Mononuclear cell (primary cell): Measurements from ENCODE around the gene EPM2A. TPM values are rescaled to one million over a fixed set of nuclear protein-coding genes. Genes with fewer than 3 reads are reported as not detected.
"Not testable (repeated sequence)": the region's sequence is repeated elsewhere in the genome, so short reads cannot be mapped to it uniquely, and the experiment has no call there.

Source experiments
- H3K27me3 ChIP-seq: 2 replicates; pipeline ENCODE4 v1.6.0; 2011; ENCODE audit warnings: low read length, control low read depth; ENCODE audit not compliant: insufficient read depth
- H3K4me1 ChIP-seq: 2 replicates; pipeline ENCODE4 v1.5.1; 2011; ENCODE audit warnings: mild to moderate bottlenecking, low read length, control low read depth; ENCODE audit not compliant: insufficient read depth
- H3K4me3 ChIP-seq: 2 replicates; pipeline ENCODE4 v1.5.1; 2011; ENCODE audit warnings: mild to moderate bottlenecking, low read length, moderate library complexity
- H3K9me3 ChIP-seq: 2 replicates; pipeline ENCODE4 v1.5.1; 2011; ENCODE audit warnings: low read depth, mild to moderate bottlenecking, control low read depth, low read length
- total RNA-seq: library from RNA; depleted of rRNA; stranded (reverse); fragments of >200 nt; gene quantifications from one replicate; pipeline ENCODE4 v1.2.3, GENCODE V29; 2012

EPM2A gene
- total RNA-seq, 1 donor = 6.6 TPM

- no peaks in the 10 kb centered on the region for H3K27me3 ChIP-seq
- no peaks in the 10 kb centered on the region for H3K4me1 ChIP-seq
- peaks cover 11% of the 10 kb centered on the region for H3K9me3 ChIP-seq
- no peak overlapping the region for H3K4me3 ChIP-seq
These were observed 20.6 kb downstream of the EPM2A start for GRCh38 chr6:145714731-145715130.

DNA sequence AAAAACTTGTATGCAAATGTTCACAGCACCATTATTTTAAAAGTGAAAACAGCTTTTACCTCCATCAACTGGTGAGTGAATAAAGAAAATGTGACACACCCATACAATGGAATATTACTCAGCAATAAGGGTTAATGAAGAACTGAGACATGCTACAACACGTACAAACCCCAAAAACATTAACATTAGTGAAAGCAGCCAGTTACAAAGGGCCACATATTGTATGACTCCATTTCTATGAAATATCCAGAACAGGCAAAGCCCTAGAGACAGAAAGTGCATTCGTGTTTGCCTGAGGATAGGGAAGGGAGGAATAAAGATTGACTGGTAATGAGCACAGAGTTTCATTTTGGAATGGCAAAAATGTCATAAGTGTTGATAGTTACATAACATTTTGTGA is 21.5 kb downstream of the EPM2A start:
- Histone ChIP-seq H3K9me3 (peaks cover 11% of the 10 kb centered on the region), H3K4me3 (no peak overlapping the region), H3K4me1 (no peaks in the 10 kb centered on the region), H3K27me3 (no peaks in the 10 kb centered on the region)

DNA sequence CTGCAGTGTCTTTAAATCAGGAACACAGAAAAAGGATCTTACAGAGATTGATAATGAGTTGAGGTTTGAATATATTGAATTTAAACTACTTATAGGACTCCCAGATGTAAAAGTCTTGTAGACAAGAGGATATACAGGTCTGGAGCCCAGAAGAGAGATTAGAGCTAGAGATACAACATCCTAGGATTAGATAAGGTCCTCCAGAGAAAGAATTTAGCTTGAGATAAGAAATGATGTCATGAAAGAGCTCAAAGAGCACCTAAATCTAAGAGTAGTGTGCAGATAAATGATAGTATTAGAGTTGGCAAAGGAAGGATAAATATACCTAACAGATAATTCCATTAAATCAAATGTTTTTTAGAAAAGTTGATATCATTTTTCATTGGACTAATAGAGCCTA is 23.9 kb downstream of the EPM2A start:
- Histone ChIP-seq H3K27me3 (no peaks in the 10 kb centered on the region), H3K9me3 (peaks cover 11% of the 10 kb centered on the region), H3K4me1 (no peaks in the 10 kb centered on the region), H3K4me3 (no peak overlapping the region)

DNA sequence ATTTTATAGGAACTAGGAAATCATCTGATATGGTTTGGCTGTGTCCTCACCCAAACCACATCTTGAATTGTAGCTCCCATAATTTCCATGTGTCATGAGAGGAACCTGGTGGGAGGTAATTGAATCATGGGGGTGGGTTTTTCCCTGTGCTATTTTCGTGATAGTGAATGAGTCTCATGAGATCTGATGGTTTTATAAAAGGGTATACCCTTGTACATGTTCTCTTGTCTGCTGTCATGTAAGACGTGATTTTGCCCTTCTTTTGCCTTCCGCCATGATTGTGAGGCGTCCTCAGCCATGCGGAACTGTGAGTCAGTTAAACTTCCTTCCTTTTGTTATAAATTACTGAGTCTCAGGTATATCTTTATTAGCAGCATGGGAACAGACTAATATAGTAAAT is 27.9 kb downstream of the EPM2A start:
- no peak overlapping the region for H3K4me3 ChIP-seq
- H3K27me3 ChIP-seq = no peaks in the 10 kb centered on the region
- H3K4me1 ChIP-seq = peaks cover 7% of the 10 kb centered on the region
- no peaks in the 10 kb centered on the region for H3K9me3 ChIP-seq

GRCh38 chr6:145705561-145705960 is 29.8 kb downstream of the EPM2A start:
- no peaks in the 10 kb centered on the region for H3K27me3 ChIP-seq
- no peak overlapping the region for H3K4me3 ChIP-seq
- peaks cover 7% of the 10 kb centered on the region for H3K4me1 ChIP-seq
- H3K9me3 ChIP-seq = no peaks in the 10 kb centered on the region

GRCh38 chr6:145704143-145704781 is 31.1 kb downstream of the EPM2A start:
- Histone ChIP-seq H3K27me3 (no peaks in the 10 kb centered on the region), H3K9me3 (no peaks in the 10 kb centered on the region), H3K4me1 (peaks cover 7% of the 10 kb centered on the region), H3K4me3 (no peak overlapping the region)

DNA sequence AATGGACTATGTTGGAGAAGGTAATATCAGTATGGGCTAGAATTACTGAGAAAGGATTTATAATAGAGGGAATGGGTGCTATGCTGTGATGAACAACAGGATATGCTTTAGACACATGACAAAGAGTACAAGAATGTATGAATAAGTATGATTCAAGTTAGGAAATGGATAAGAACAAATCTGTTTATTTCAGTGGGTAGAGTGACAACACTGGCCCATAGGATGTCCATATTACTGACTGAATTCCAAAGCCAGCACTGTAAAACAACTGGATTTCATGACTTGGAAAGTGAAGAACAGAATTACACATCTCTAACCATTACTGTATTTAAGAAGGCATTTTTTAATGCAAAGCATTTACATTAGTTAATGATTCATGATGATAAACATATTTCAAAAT is 35.9 kb downstream of the EPM2A start:
- no peak overlapping the region for H3K4me3 ChIP-seq
- no peaks in the 10 kb centered on the region for H3K4me1 ChIP-seq
- H3K27me3 ChIP-seq = no peaks in the 10 kb centered on the region
- no peaks in the 10 kb centered on the region for H3K9me3 ChIP-seq

- not testable (repeated sequence) for H3K4me1 ChIP-seq, H3K4me3 ChIP-seq, H3K27me3 ChIP-seq, H3K9me3 ChIP-seq
These were observed 37.9 kb downstream of the EPM2A start for GRCh38 chr6:145697401-145697800.

DNA sequence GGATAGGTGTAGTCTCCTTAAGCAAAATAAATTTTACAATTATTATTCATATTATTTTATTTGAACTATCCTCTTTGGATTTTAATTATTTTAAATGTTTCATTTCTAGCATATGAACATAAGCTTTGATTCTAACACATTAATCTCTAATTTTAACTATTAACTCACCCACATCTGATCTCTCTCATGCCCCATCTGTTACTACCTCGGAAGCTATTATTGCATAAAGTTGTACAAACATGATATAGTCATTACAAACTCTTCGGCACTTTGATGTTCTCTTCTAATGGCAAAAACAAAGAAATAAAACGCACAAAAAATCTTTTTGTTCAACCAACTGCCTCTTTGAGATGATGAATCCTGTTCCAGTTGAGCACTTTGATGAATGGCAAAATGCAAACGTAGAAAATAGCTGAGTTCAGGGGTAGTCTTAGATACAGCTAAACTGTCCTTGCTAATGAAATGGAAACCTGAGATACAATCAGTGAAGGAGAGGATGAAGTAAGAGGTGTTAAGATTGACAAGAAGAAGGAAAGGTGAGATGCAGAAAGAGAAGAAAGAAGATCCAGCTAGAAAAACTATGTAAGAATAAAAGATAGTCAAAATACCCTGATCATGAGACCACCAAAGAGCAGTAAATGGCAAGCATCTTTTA is 41.1 kb downstream of the EPM2A start:
- Histone ChIP-seq H3K9me3 (no peaks in the 10 kb centered on the region), H3K4me1 (no peaks in the 10 kb centered on the region)

GRCh38 chr6:145690969-145691368 is 44.4 kb downstream of the EPM2A start:
- no peaks in the 10 kb centered on the region for H3K27me3 ChIP-seq
- H3K4me3 ChIP-seq = no peak overlapping the region
- H3K4me1 ChIP-seq = no peaks in the 10 kb centered on the region
- H3K9me3 ChIP-seq = no peaks in the 10 kb centered on the region

More for the DNA sequence above, 41.1 kb downstream of the EPM2A start:
- Histone ChIP-seq H3K4me3 (no peak overlapping the region), H3K27me3 (no peaks in the 10 kb centered on the region)

GRCh38 chr6:145689529-145689928 is 45.8 kb downstream of the EPM2A start:
- no peak overlapping the region for H3K4me3 ChIP-seq
- H3K9me3 ChIP-seq = no peaks in the 10 kb centered on the region
- no peaks in the 10 kb centered on the region for H3K4me1 ChIP-seq

GRCh38 chr6:145688493-145688905 is 46.8 kb downstream of the EPM2A start:
- Histone ChIP-seq H3K9me3 (no peaks in the 10 kb centered on the region), H3K27me3 (no peaks in the 10 kb centered on the region), H3K4me3 (no peak overlapping the region), H3K4me1 (no peaks in the 10 kb centered on the region)

More at GRCh38 chr6:145689529-145689928, 45.8 kb downstream of the EPM2A start:
- no peaks in the 10 kb centered on the region for H3K27me3 ChIP-seq

- H3K4me1 ChIP-seq = no peaks in the 10 kb centered on the region
- no peaks in the 10 kb centered on the region for H3K27me3 ChIP-seq
- no peak overlapping the region for H3K4me3 ChIP-seq
- H3K9me3 ChIP-seq = peaks cover 6% of the 10 kb centered on the region
These were observed 49.4 kb downstream of the EPM2A start for GRCh38 chr6:145685932-145686331.

DNA sequence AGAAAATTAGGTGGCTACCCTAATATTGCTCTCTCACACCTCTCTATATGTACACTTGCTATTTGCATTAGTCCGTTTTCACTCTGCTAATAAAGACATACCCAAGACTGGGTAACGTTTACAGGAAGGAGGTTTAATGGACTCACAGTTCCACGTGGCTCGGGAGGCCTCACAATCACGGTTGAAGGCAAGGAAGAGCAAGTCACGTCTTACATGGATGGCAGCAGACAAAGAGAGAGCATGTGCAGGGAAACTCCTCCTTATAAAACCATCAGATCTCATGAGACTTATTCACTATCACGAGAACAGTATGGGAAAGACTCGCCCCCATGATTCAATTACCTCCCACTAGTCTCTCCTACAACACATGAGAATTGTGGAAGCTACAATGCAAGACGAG is 53.4 kb downstream of the EPM2A start:
- H3K4me3 ChIP-seq = no peak overlapping the region
- H3K4me1 ChIP-seq = no peaks in the 10 kb centered on the region
- no peaks in the 10 kb centered on the region for H3K27me3 ChIP-seq
- peaks cover 6% of the 10 kb centered on the region for H3K9me3 ChIP-seq

DNA sequence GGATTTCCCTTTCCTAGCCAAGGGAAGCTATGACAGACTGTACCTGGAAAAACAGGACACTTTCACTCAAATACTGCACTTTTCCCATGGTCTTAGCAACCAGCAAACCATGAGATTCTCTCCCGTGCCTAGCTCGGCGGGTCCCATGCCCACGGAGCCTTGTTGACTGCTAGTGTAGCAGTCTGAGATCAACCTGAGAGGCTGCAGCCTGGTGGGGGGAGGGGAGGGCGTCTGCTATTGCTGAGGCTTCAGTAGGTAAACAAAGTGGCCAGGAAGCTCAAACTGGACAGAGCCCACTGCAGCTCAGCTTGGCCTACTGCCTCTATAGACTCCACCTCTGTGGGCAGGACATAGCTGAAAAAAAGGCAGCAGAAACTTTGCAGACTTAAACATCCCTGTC is 61.8 kb downstream of the EPM2A start:
- Histone ChIP-seq H3K4me1 (no peaks in the 10 kb centered on the region), H3K9me3 (no peaks in the 10 kb centered on the region), H3K27me3 (no peaks in the 10 kb centered on the region), H3K4me3 (no peak overlapping the region)

- Histone ChIP-seq H3K9me3 (no peaks in the 10 kb centered on the region), H3K4me1 (no peaks in the 10 kb centered on the region), H3K27me3 (no peaks in the 10 kb centered on the region), H3K4me3 (no peak overlapping the region)
These were observed 65.0 kb downstream of the EPM2A start for GRCh38 chr6:145670311-145670710.
